GM21619 (cell line): ENCODE measurements around the gene PRICKLE2.

Source experiments
- ATAC-seq: cut with Tn5 transposase; IDR thresholded peaks from one replicate; pipeline ENCODE4 v1.9.1; 2021; ENCODE audit not compliant: unreplicated experiment

Gene PRICKLE2

DNA sequence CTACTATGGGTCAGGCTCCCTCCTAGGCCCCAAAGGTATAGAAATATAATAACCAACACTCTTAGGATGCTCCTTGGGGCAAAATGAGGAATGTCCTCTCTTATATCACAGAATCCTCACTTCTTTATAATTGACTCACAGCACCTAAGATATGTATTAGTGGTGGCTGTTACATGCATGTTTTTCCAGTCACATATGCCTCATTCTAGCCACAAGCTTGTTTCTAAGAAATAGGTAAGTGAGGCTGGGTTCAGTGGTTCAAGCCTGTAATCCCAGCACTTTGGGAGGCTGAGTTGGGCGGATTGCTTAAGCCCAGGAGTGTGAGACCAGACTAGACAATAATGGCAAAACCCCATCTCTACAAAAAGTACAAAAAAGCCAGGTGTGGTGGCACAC, 144.0 kb downstream of the PRICKLE2 start:
- no peak for ATAC-seq

DNA sequence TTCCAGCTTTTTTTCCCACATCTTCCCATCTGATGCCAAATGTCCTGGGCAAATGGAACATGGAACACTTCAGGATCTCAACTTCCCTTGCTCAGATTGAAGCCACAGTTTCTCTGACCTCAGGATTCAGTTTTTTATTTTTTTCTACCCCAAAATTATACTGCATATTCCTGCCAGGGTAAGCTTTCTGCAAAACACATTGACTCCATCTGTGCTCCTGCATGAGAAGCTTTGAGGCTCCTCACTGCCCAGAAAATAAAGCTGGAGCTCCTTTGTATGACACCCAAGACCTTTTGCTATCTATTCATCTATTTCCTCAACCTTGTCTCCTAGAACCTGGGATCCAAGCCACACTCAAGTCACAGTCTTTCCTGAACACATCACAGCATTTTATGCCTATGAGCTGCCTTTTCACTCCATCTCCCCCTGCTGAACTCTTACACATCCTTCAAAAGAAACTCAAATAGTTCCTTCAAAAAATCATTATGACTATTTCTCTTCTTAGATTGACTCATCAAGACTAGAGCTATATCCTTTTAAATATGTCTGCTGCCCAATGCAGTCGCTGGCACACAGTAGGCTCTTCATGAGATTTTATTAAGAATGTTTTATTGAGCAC, 144.5 kb downstream of the PRICKLE2 start:
- no peak for ATAC-seq

DNA sequence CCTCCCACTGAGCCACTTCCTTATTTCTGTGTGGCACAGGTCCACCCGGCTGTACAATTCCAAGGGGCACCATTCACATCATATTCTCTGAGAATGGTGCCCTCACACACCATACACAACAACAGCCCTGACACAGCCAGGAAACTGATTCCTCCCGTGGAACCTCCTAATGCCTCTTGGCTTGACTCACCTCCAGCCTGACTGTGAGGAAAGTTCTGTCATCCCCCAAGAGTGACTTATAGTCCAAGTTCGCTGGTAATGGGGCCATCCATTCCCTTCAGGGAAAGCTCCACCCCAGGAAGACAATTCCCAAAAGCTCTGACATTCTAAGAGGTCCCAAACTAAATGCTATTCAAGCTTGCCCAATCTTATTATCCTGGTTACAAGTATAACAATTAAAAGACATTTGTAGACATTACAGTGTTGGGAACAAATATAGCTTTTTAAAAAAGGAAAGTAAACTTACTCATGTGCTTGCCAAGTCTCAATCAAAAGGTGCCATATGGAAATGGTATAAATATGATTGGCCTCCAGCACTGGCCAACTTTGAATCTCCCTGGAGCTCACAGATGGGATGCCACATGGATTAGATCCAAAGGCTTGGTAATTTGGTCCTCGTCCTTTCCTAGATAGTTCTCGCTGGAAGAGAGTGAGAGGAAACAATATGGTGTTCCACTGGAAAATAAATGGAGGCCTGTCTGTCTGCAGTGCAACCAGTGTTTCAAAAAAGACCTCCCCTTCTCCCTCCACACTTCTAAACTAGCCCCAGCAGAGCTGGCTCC, 145.7 kb downstream of the PRICKLE2 start:
- no peak for ATAC-seq

DNA sequence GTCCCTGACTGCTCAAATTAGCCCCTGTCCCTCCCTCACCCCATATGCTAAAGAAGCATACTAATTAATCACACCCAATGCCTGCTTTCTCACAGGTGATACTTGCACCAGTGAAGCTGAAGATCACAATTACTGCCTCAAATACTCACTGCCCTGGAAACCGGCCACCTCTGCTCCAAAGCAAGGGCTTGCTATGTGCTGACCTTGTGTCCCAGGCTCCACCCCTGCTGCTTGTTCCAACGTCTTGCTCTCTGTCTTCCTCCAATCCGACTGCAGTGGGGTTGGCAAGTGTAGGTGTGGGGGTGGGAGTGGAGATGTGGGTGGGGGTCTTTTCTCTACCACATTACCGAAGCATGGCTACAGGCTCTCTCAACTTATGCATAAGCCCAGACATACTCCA, 146.3 kb downstream of the PRICKLE2 start:
- no peak for ATAC-seq

DNA sequence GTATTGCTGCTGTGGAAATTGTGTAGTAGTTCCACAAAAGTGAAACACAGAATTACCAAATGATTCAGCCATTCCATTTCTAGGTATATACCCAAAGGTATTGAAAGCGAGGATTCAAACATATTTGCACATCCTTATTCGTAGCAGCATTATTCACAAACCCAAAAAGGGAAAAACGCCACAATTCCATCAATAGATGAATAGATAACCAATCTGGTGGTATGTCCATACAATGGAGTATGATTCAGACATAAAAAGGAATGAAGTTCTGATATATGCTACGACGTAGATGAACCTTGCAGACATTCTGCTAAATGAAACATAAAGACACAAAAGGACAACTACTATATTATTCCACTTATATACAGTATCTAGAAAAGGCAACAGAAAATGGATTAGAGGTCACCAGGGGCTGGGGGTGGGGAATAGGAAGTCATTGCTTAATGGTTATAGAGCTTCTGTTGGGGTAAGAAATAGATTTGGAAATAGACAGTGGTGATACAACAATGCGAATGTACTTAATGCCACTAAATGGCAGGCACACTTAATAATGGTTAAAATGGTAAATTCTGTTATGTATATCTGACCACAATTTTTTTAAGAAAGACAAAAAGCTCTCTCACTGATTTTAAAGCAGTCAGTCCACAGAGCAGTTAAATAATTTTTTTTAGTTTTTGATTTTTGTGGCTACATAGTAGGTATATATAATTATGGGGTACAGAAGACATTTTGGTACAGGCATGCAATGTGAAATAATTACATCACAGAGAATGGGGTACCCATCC, 150.2 kb downstream of the PRICKLE2 start:
- no peak for ATAC-seq

DNA sequence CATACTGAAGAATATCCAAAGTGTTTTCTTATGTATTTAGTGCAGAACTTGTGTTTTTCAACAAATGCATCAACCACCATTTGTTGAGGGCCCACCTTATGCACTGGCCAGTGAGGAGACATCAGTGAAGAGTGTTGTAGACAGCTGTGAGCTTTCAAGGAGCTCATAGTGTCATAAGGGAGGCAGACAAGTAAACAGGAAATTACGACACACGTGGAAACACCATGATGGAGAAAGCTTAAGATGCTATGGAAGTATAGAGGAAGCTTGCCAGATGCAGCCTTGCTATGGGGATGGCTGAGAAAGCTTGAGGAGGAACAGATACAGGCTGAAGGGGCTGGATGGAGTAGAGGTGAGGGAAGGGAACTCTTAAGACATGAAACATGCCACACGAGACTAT, 151.2 kb downstream of the PRICKLE2 start:
- ATAC-seq: no peak

DNA sequence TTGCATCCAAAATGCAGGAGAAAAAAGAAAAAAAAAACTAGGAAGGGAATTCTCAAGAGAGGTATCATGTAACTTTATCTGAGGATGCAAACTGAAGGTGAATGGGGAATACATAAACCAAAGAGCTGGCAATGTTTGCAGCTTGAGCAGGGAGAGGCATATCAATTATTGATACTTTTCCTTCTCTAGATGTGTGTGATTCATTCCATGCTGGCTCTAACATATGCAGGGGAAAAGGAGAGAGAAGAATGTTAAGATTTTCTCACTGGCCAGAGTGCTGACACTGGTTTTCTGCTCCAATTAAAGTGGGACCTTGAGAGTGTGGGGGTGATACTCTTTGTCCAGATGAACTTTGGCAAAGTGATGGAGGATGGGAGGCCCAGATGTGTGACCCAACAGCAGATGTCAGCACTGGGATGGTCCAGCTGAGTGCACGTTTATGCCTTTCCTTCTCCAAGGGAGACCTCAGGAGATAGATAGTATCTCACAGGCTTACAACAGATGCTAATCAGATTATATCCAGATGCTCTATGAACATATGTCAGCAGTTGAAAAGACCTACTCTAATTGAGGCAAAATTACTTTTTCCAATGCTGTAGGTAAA, 152.0 kb downstream of the PRICKLE2 start:
- ATAC-seq: no peak

DNA sequence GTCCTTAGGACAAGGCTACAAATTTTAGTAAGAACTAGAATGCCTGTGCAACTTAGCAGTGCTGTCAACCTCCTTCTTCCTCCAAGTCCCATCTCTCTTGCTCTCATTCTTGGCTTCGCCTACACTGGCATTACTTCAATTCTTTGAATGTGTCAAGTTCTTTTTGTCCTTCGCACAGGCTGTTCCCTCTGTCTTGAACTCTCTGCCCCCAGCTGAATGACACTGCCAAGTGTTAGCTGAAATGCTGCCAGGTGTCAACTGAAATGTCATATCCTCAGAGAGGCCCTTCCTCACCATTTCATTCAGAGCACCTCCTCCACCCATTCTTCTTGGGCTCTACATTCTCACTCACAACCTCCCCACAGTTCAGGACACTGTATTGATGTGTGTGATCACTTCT, 153.1 kb downstream of the PRICKLE2 start:
- ATAC-seq: no peak

DNA sequence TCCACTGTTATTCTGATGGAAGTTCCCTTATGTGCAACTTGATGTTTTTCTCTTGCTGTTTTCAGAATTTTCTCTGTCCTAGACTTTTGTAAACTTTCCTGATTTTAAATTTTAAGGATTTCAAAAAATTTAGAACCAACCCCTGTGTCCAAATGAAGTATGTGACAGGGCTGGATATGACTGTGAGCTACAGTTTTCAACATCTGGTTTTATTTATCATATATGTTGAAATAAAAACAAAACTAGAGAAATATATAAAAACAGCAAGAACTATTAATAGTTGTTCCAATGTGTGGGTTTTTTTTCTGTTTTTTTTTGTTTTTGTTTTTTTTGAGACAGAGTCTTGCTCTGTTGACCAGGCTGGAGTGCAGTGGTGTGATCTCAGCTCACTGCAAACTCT, 154.6 kb downstream of the PRICKLE2 start:
- no peak for ATAC-seq

DNA sequence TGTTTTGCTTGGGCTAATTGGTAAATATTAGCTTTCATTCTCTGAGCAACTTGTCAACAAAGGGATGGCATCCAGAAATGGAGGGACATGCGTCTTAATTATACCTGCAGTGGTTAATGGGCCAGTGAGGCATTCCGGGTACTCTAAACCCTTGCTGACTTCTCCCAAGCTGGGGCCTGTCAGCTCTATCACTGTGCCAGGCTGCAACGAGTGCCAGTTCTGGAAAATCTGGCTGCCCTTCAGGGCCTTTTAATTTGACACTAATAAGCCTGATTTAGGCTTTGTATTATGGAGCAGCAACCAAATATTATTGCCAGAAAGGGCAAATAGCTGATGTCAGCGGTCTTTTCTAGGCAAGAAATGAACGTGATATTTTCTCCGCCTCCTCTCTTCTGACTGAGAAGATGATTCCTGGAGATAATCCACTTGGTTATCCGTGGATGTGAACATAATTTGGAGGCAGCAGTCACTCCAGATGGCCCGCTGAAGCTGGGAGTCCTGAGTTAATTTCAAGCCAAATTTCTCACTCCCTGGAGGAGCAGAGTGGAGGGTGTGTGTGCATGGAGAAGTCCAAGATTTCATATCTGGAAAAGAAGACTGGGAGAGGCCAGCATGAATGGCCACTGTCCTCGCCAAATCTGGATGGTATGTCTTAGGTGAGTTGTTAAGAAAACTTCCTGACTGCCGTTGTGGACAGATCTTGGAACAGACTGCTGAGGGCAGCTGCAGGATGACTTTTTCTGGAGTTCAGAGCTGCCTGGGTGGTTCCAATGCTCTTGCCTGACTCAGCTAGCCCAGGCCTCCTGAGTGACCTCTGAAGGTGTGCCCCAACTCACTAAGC, 157.5 kb downstream of the PRICKLE2 start:
- ATAC-seq: no peak

DNA sequence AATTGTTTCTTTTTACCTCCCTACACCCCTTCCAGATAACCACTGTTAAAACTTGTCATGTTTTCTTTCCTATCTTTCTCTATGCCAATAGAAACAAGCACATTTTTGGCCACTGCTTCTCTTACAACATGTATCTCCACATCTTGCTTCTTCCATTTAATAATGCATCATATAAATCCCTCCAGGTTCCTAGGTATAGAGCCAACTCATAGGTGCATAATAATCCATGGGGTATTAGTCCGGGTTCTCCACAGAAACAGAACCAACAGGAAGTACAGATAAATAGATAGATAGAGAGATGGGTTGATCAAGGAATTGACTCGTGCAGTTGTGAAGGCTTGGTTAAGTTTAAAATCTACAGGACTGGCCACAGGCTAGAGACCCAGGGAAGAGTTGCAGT, 160.5 kb downstream of the PRICKLE2 start:
- ATAC-seq: no peak

DNA sequence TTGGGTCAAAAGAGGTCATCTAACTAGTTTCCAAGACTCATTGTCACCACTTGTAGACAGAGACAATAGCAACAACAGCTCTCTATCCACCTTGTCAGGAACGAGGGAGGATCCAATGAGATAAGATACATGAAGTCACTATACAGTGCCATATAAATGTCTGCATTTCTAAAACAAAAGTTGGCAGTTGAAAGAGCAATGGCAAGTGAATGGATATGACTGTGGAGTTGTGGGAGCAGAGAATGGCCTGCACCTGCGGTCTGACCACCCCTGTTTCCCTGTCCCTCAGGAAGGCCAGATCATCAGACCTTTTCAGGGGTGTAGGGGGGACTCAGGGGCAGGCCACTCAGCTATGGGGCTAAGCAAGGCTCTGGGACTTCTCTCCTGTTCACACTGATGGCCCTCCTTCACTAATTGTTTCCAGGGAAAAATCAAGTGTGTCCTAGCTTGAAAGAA, 161.3 kb downstream of the PRICKLE2 start:
- ATAC-seq: no peak

DNA sequence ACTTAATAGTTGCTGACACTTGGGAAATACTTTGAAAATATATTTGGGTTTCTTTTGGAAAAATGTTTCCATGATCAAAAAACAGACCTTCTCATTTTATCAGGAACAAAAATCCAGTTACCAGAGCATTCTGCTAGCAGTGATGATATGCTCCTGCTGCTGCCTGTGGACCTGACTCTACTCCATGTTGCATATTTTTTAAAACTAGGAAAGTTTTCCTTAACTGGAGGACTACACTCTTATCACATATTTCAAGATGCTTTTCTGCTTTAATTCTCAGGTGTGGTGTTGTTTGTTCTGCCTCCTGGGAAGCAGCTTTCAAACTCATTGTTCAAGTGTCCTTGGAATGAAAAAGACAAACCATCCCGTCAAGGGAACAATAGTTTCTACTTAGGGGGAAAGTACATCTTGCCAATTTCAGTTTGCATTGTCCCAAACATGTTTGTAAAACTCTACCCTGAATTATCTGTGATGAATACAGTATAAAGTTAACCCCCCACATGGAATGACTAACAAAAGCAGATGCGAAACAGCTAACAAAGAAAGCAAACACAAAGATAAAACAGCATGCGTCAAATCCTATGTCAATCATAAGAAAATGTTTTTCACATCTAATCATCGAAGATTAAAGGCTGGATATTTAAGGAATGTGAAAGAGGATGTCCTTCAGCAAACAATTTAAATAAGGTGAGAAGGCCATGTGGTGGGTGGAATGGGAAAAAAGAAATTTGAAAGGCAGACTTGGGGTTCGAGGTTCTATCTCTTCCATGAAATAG, 161.9 kb downstream of the PRICKLE2 start:
- no peak for ATAC-seq

DNA sequence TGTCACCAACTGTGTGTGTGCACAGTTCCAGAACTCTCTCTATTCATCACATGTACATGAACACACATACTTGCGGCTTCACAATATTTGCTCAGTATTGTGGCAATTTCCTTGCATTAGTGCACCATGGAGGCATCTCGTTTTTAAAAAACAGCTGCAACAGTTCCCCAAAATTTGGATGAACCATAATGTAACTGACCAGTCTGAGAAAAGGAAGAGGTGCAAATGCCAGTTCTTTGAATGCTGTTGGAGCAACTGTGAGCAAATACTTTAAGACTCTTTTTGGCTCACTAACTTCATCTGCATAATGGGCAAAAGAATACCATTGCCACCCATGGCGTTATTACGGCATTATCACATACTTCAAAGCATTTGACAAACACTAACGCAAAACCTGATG, 163.6 kb downstream of the PRICKLE2 start:
- ATAC-seq: no peak

DNA sequence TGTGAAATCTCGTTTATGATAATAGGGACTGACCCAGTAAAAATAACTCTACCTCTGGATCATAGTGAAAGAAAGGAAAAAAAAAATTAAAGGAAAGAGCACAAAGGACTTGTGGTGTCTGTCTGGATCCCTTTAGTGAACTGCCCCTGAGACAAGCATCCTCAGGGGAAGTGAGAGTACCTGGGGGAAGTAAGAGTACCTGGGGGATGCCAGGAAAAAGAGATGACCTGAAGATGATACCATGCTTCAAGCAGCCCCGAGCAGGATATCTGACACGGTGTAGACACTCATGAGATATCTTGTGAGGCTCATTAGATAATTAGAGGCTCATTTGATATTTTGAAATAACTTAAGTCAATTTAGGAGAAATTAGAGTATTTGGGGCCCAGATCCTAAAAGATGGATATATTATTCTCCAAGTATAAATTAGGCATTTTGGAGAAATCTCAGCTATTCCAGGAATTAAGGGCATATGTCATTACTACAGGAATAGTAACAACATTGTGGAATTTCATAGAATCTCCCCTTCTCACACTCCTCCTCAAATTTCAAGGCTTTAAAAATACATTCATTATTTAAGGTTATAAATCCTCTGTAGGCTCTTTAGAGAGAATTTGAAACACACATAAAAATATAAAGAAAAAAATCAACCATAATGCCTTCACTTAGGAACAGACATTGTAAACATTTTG, 165.6 kb downstream of the PRICKLE2 start:
- no peak for ATAC-seq

DNA sequence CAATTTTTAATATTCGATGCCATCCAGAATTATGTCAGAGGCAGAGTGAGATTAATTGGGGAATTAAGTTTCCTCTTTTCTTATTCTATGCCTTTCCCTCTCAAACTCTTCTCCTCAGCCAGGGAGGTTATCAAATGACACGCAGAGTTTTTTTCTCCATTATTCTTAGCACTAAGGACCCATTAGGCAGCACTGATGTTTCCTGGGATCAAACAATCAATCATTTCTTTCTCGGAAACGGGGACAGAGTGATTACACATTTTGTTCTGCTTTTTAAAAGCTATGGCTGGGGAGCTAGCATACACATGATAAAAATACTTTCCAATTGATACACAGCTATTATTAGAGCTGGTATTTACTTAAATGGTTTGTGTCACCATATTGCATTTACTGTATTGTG, 166.7 kb downstream of the PRICKLE2 start:
- no peak for ATAC-seq

DNA sequence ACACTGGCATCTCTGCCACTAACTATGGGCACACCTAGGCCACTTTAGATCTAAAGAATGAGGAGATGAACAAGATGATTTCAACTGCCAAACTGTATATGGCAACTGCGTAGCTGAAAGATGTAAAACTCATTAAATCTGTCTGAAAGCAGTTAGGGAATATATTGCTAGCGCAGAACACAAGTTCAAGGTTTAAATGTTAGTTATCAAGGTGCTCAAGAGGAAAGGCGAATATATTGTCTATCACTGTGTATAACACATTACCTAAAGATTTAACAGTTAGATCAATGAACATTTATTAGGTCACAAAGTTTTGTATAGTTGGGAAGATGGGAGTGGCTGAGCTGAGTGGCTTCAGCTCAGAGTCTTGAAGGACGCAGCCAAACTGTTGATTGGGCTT, 168.0 kb downstream of the PRICKLE2 start:
- no peak for ATAC-seq

DNA sequence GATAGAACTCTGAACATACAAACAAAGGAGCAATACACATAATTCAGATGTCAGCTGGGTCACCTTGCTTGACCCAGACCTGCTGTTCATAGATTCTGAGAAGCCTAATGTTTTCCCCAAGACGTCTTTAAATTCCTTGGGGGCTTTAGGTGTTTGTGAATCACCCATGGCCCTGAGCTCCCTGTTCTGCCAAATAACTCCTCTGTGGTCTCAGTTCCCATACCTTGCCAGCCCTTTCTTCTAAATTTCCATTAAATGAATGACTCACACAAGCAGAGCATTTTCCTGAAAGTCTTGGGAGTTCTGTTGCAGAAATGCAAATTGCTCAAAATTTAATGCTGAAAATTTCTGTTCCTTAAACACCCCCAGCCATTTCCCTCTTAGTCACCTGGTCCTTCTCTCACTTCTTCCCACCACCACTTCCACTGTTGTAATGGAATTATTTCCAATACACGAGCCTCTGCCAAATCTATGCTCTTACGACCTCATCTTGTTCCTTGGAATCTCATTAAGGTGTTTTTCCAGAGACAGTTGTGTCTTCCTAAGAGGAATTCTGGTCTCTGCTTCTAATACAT, 168.6 kb downstream of the PRICKLE2 start:
- ATAC-seq: no peak

DNA sequence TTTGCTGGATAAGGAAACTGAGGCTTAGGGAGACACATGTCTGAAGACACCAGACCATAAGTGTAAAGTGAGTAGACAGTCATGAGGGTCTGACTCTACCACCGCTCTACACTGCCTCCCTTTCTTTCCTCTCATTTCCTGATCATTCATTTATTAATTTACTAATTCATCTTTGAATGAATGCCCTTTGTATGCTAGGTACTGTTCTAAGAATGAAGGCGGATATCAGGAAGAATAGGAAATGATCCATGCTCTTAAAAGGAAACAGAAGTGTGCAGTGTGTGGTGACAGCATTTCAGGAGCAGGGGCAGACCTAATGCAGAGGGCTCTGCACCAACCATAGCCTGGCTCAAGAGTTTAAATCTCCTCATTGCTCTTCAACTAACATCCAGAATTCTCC, 170.2 kb downstream of the PRICKLE2 start:
- no peak for ATAC-seq
